Dendritic cell treated with granulocyte-macrophage colony-stimulating factor and Interleukin-4, amounts not matched to agents 40 ng/mL and 50 ng/mL, for 4 days (primary cell): ENCODE measurements around the gene REG1B.
"Not testable (repeated sequence)": the region's sequence is repeated elsewhere in the genome, so short reads cannot be mapped to it uniquely, and the experiment has no call there.

Source experiments
- H3K27ac Mint-ChIP-seq: one replicate; pipeline ENCODE4 v1.8.0; 2022; ENCODE audit warnings: mild to moderate bottlenecking, mixed read lengths
- H3K27me3 Mint-ChIP-seq: one replicate; pipeline ENCODE4 v1.8.0; 2022; ENCODE audit warnings: mild to moderate bottlenecking, mixed read lengths
- H3K36me3 Mint-ChIP-seq: one replicate; pipeline ENCODE4 v1.8.0; 2022; ENCODE audit warnings: low read depth, mixed read lengths
- H3K4me1 Mint-ChIP-seq: one replicate; pipeline ENCODE4 v1.8.0; 2022; ENCODE audit warnings: low read depth, mixed read lengths
- H3K4me3 Mint-ChIP-seq: one replicate; pipeline ENCODE4 v1.8.0; 2022; ENCODE audit warnings: mild to moderate bottlenecking, moderate library complexity, mixed read lengths
- H3K9me3 Mint-ChIP-seq: one replicate; pipeline ENCODE4 v1.8.0; 2022; ENCODE audit warnings: mixed read lengths
- intact Hi-C: fragments of 100-400 bp; cut with micrococcal nuclease; formaldehyde crosslinking; loops from one replicate; pipeline ENCODE4 v1.15.0; 2022

Gene REG1B

GRCh38 chr2:79103214-79103613 is 15.4 kb upstream of the REG1B start:
- no peaks in the 10 kb centered on the region for H3K36me3 Mint-ChIP-seq
- no peak overlapping the region for H3K27ac Mint-ChIP-seq
- H3K4me3 Mint-ChIP-seq: no peak overlapping the region
- intact Hi-C loops: no loop called here
- H3K4me1 Mint-ChIP-seq: no peaks in the 10 kb centered on the region
- peaks cover 15% of the 10 kb centered on the region for H3K9me3 Mint-ChIP-seq
- no peaks in the 10 kb centered on the region for H3K27me3 Mint-ChIP-seq

DNA sequence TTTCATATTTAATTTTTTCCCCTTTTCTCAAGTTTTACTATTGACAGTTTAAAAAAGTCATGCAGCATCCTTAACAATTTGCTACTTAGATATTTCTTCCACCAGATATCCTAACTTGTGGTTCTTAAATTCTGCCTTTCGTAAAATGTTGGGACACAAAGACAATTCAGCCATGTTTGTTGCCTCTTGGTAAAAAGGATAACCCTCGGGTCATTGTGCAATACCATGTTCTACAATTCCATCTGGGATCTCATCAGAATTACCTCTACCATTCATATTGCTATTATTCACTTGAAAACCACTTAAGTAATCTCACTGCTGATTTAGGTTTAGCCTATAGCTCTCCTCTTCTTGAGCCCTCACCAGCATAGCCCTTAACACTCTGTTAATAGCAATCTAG is 13.2 kb upstream of the REG1B start:
- no peaks in the 10 kb centered on the region for H3K4me1 Mint-ChIP-seq
- intact Hi-C loops: no loop called here
- H3K27ac Mint-ChIP-seq: no peak overlapping the region

GRCh38 chr2:79100285-79100684 is 12.5 kb upstream of the REG1B start:
- H3K36me3 Mint-ChIP-seq: no peaks in the 10 kb centered on the region
- no peaks in the 10 kb centered on the region for H3K27me3 Mint-ChIP-seq
- peaks cover 25% of the 10 kb centered on the region for H3K9me3 Mint-ChIP-seq
- no peak overlapping the region for H3K4me3 Mint-ChIP-seq
- intact Hi-C loops: no loop called here
- no peaks in the 10 kb centered on the region for H3K4me1 Mint-ChIP-seq
- H3K27ac Mint-ChIP-seq: no peak overlapping the region

More for the DNA sequence above, 13.2 kb upstream of the REG1B start:
- Mint-ChIP-seq H3K4me3 (no peak overlapping the region), H3K27me3 (no peaks in the 10 kb centered on the region), H3K36me3 (no peaks in the 10 kb centered on the region), H3K9me3 (peaks cover 25% of the 10 kb centered on the region)

DNA sequence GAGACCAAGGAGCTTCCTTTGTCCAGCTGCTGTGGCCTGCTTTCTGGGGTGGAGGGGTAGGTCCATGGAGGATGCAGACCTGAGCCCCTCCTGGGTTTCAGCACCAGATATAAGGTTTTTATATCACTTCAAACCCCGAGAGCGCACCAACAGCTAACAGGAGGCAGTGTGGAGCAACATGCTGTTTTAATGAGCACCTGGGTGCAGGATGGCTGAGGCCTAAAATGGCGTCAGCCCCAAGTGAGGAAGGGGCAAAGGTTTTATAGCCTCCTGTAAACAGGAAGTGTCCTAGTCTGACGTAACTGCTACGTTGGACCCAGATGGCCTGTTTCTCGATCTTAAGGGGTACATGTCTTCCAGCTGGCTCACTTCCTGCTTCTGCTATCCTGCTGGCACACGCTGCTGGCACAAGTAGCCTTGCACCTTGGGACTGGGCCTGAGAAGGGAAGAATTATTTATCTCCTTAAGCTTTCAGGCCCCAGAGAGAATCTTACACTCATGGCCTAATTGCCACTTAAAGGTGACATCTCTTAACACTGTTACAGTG is 11.4 kb upstream of the REG1B start:
- H3K4me3 Mint-ChIP-seq: no peak overlapping the region
- no peaks in the 10 kb centered on the region for H3K4me1 Mint-ChIP-seq
- H3K36me3 Mint-ChIP-seq: no peaks in the 10 kb centered on the region
- H3K27me3 Mint-ChIP-seq: no peaks in the 10 kb centered on the region
- peaks cover 25% of the 10 kb centered on the region for H3K9me3 Mint-ChIP-seq
- H3K27ac Mint-ChIP-seq: no peak overlapping the region
- intact Hi-C loops: no loop called here

DNA sequence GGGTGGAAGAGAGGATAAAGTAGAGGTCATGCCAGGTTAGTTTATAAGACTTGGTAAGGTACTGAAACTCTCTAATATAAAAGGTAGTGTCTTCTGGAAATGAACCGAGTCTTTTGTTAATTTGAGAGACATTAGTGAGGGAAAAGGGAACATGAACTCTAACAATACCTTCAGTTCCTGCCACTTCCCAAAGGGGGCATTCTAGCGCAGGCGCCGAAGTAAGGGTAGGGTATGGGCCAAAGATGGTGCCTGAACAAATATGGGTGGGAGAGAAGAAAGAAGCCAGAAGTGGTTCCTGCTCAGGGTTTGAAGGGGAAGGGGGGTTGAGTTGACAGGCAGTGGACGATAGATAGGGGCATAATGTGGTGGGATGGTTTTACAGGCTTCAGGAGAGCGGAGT is 10.1 kb upstream of the REG1B start:
- intact Hi-C loops: no loop called here
- Mint-ChIP-seq H3K27me3 (no peaks in the 10 kb centered on the region), H3K4me3 (no peak overlapping the region), H3K27ac (no peak overlapping the region), H3K36me3 (no peaks in the 10 kb centered on the region), H3K9me3 (peaks cover 25% of the 10 kb centered on the region), H3K4me1 (no peaks in the 10 kb centered on the region)

GRCh38 chr2:79090693-79091092 is 2.9 kb upstream of the REG1B start:
- no peaks in the 10 kb centered on the region for H3K4me1 Mint-ChIP-seq
- no peaks in the 10 kb centered on the region for H3K36me3 Mint-ChIP-seq
- intact Hi-C loops: no loop called here
- no peak overlapping the region for H3K27ac Mint-ChIP-seq
- H3K9me3 Mint-ChIP-seq: peaks cover 18% of the 10 kb centered on the region
- no peak overlapping the region for H3K4me3 Mint-ChIP-seq
- H3K27me3 Mint-ChIP-seq: no peaks in the 10 kb centered on the region

DNA sequence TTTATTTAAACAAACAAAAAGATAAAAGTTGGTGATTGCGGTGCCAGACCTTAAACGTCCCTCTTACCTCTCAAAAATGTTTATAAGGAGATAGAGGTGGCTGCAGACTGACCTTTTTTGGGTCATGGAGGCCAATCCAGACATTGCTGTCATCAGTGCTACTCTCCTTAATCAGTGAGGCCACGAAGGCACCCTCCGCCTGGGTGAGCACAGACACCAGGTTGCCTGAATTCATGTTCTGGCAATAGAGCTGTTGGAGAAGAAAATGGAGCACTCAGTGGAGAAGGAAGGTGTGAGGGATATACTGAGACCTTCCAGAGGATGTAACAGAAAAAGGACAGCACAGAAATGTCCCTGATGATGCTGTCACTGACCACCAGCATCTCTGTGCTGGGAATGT is 1.5 kb downstream of the REG1B start:
- peaks cover 25% of the 10 kb centered on the region for H3K9me3 Mint-ChIP-seq
- intact Hi-C loops: no loop called here

GRCh38 chr2:79085382-79085781 is 2.4 kb downstream of the REG1B start:
- Mint-ChIP-seq H3K27ac (no peak overlapping the region), H3K9me3 (peaks cover 32% of the 10 kb centered on the region), H3K27me3 (no peaks in the 10 kb centered on the region), H3K4me3 (no peak overlapping the region), H3K36me3 (no peaks in the 10 kb centered on the region), H3K4me1 (no peaks in the 10 kb centered on the region)
- intact Hi-C loops: no loop called here

More for the DNA sequence above, 1.5 kb downstream of the REG1B start:
- Mint-ChIP-seq H3K27ac (no peak overlapping the region), H3K4me1 (no peaks in the 10 kb centered on the region), H3K36me3 (no peaks in the 10 kb centered on the region), H3K27me3 (no peaks in the 10 kb centered on the region), H3K4me3 (no peak overlapping the region)

DNA sequence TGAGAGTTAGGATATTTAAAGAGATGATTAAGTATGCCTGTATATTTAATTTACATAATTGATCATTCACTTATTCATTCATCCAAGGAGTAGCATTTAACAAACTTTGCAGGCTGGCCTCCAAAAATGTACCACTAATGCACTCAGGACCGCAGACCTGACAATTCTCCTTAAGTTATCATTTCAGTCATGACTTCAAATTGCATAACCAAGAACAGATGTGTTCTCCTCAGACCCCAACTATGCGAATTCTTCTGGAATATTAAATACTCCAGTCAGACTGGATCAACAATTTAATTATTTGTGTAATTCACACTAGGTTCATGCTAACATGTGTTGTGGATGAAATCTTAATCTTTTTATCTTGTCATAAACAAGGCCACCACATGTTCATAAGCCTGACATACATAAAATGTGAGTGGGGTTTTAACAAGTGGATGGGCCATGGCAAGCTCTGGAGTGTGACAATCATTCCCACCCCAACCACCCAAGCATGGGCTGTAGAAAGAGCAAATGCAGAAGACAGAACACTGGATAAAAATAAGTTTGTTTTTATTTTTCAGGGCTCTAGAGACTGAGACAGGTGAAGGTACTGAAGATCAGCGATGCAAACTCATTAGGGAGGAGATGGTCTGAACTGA is 3.2 kb downstream of the REG1B start:
- Mint-ChIP-seq H3K9me3 (peaks cover 38% of the 10 kb centered on the region), H3K27ac (no peak overlapping the region), H3K4me1 (no peaks in the 10 kb centered on the region), H3K36me3 (no peaks in the 10 kb centered on the region), H3K4me3 (no peak overlapping the region), H3K27me3 (no peaks in the 10 kb centered on the region)
- intact Hi-C loops: no loop called here

DNA sequence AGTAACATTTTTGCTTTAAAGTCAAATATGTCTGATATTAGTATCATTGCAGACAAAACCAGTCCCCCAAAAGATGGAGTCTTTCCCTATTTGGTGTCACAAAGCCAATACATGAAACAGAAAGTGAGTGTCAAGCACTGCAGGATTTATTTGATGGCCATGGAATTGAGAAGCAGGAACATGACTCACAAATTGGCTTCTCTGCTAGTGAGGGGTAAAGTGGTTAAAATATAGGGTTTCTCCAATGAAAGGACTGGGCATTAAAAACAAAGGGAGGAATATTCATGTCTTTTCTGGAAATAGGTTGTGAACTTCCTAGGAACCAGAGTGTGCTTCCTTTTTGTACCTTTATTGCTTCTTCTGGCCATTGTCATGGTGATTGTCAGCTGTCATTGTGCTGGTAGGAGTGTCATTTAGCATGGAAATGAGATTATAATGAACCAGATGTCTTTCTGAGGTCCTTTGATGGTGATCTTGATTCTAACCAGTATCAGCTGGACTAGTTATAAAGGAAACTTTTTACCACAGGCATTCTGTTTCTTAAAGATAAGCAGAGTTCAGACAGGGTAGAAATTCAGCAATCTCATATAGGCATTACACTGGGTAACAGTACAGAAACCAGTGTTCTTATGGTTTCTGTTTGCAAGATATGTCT is 4.1 kb downstream of the REG1B start:
- intact Hi-C loops: no loop called here
- H3K9me3 Mint-ChIP-seq: peaks cover 43% of the 10 kb centered on the region
- no peaks in the 10 kb centered on the region for H3K36me3 Mint-ChIP-seq
- H3K27me3 Mint-ChIP-seq: no peaks in the 10 kb centered on the region
- no peak overlapping the region for H3K27ac Mint-ChIP-seq
- no peak overlapping the region for H3K4me3 Mint-ChIP-seq
- no peaks in the 10 kb centered on the region for H3K4me1 Mint-ChIP-seq

GRCh38 chr2:79082987-79083386 is 4.8 kb downstream of the REG1B start:
- peaks cover 43% of the 10 kb centered on the region for H3K9me3 Mint-ChIP-seq
- intact Hi-C loops: no loop called here
- no peaks in the 10 kb centered on the region for H3K4me1 Mint-ChIP-seq
- no peak overlapping the region for H3K27ac Mint-ChIP-seq
- H3K27me3 Mint-ChIP-seq: no peaks in the 10 kb centered on the region
- H3K36me3 Mint-ChIP-seq: no peaks in the 10 kb centered on the region
- no peak overlapping the region for H3K4me3 Mint-ChIP-seq

DNA sequence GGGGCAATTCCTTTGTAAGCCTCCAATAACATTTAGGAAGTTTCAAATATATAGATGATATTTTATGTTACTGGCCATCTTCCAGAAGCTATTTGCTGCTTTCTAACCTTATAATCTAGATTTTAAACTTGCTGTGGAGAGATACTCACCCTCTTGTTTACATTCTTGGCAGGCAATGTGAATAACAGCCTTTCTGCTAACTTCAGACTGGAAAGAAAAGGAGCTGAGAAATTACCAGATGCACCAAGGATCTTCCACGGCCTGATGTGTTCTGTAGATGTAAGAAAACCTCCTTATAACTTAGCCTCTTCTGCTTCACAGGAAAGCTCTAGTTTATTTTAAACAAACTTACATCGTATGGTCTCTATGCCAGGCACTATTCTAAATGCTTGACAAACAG is 16.7 kb downstream of the REG1B start:
- Mint-ChIP-seq H3K27me3 (no peaks in the 10 kb centered on the region), H3K27ac (no peak overlapping the region)

GRCh38 chr2:79065201-79065600 is 22.6 kb downstream of the REG1B start:
- H3K4me1 Mint-ChIP-seq: no peaks in the 10 kb centered on the region
- peaks cover 7% of the 10 kb centered on the region for H3K9me3 Mint-ChIP-seq
- intact Hi-C loops: no loop called here
- H3K27me3 Mint-ChIP-seq: no peaks in the 10 kb centered on the region
- no peak overlapping the region for H3K27ac Mint-ChIP-seq
- H3K36me3 Mint-ChIP-seq: no peaks in the 10 kb centered on the region
- H3K4me3 Mint-ChIP-seq: no peak overlapping the region

More for the DNA sequence above, 16.7 kb downstream of the REG1B start:
- Mint-ChIP-seq H3K36me3 (no peaks in the 10 kb centered on the region), H3K4me1 (no peaks in the 10 kb centered on the region), H3K4me3 (no peak overlapping the region), H3K9me3 (no peaks in the 10 kb centered on the region)
- intact Hi-C loops: no loop called here

- H3K27ac Mint-ChIP-seq, H3K27me3 Mint-ChIP-seq, intact Hi-C loops, H3K36me3 Mint-ChIP-seq, H3K9me3 Mint-ChIP-seq, H3K4me3 Mint-ChIP-seq: not testable (repeated sequence)
- peaks cover 11% of the 10 kb centered on the region for H3K4me1 Mint-ChIP-seq
Measured at GRCh38 chr2:79054769-79055168, 33.0 kb downstream of the REG1B start.

GRCh38 chr2:79053486-79053885 is 34.3 kb downstream of the REG1B start:
- H3K27me3 Mint-ChIP-seq, intact Hi-C loops, H3K27ac Mint-ChIP-seq, H3K36me3 Mint-ChIP-seq, H3K4me3 Mint-ChIP-seq, H3K9me3 Mint-ChIP-seq: not testable (repeated sequence)
- H3K4me1 Mint-ChIP-seq: peaks cover 11% of the 10 kb centered on the region
